Right forelimb (tissue), 1 donor: ENCODE results near the gene CACNA1C.

Source experiments
- DNase-seq: peaks from one replicate; pipeline ENCODE4 v3.0.0-alpha.2; 2018

CACNA1C gene

DNA sequence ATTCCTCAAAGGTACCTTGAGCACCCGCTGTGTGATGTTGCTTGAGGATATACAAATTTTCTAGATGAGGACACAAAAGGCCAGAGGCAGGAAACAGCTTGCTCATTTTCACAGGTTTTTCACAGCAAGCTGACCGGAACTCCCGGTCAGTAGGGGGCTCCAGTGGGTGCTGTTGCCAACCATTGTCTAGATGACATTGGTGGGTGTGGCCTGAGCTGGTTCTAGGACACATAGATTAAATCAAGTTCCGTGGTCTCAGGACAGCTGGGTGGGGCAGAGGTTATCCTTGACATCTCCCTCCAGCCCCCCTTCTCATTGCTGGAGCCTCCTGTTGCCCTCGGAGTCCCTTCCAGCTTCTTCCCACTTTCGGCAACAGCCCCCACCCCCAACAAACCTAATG is 588.4 kb downstream of the CACNA1C start:
- peak; percentile 43 for DNase-seq

DNA sequence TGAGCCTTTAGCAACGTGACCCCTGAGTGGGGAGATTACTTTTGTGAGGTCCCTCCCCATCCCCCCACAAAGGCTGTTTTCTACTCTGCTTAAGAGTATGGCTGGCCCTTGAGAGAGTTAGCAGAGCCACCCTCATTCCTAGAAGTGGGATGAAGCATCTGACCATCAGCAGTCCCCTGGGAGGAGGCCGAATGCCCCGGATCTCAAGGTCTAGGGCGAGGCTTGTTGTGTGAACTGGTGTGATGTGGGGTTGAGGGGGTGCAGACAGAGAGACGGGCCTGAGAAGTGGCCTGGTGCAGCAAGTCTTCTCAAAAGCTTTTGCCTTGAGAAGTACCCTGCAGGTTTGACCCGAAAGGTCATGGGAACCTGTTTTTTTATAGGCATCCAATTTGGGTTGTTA is 589.0 kb downstream of the CACNA1C start:
- DNase-seq: peak; percentile 13

GRCh38 chr12:2642176-2642892 is 589.5 kb downstream of the CACNA1C start:
- no peak for DNase-seq

- DNase-seq: no peak
These were observed 590.2 kb downstream of the CACNA1C start for GRCh38 chr12:2642896-2643425.

GRCh38 chr12:2643576-2644135 is 590.9 kb downstream of the CACNA1C start:
- DNase-seq: no peak

- no peak for DNase-seq
These were observed 592.1 kb downstream of the CACNA1C start for GRCh38 chr12:2644683-2645405.

DNA sequence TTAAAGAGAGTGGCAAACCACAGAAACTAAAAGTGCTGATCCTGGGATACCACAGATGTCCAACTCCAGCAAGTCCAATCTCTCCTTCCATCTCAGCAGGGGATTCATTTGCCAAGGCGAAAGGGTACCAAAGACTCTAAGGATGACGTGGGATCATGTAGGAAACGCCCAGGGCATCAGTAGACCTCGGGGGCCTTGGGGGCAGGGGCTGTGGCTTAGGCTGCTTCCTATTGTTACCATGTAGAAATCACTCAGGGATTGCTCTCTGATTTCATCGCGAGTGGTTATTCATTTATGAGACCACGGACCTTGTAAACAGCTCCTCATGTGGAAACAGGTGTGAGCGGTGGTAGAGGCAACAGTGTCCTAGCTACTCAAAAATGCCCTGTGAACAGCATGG is 592.7 kb downstream of the CACNA1C start:
- DNase-seq: no peak

DNA sequence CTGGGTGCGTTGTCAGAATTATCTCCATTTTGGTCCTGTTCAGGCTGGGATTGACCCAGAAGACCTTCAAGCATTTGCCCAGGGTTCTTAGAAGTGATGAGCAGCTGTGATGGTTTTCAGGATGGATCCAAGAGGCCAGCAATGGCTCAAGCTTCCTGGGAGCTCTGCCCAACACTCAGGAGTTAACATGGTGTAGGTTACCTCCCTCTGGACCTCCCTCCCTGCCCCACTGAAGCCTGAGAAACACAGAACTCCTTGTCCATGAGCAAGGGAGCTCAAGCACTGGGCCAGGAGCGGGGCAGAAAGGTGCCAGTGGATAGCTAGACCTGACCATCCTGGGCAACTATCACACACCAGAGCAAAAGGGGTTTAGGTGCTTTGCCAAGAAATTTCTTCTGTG is 593.6 kb downstream of the CACNA1C start:
- no peak for DNase-seq

- no peak for DNase-seq
These were observed 594.4 kb downstream of the CACNA1C start for GRCh38 chr12:2647186-2647585.

DNA sequence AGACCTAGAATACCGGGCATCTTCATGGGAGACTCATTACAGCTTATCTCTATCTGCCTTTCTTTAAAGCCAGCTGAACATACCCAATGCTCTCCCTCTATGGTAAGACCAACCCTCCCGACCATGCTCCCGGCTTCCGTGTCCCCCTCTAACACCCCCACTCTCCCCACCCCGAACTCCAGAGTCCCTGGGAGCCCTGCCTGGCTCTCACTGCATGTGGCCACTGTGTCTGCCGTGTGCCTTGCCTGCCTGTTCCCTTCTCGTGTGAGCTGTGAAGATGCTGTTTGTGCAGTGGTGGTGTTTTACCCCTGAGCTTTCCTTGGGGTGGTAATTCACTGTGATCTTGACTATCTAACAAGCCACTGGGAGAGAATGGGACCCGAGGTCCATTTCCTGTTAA is 595.6 kb downstream of the CACNA1C start:
- DNase-seq: no peak

- DNase-seq: peak; percentile 29
These were observed 596.6 kb downstream of the CACNA1C start for GRCh38 chr12:2649201-2650030.

DNA sequence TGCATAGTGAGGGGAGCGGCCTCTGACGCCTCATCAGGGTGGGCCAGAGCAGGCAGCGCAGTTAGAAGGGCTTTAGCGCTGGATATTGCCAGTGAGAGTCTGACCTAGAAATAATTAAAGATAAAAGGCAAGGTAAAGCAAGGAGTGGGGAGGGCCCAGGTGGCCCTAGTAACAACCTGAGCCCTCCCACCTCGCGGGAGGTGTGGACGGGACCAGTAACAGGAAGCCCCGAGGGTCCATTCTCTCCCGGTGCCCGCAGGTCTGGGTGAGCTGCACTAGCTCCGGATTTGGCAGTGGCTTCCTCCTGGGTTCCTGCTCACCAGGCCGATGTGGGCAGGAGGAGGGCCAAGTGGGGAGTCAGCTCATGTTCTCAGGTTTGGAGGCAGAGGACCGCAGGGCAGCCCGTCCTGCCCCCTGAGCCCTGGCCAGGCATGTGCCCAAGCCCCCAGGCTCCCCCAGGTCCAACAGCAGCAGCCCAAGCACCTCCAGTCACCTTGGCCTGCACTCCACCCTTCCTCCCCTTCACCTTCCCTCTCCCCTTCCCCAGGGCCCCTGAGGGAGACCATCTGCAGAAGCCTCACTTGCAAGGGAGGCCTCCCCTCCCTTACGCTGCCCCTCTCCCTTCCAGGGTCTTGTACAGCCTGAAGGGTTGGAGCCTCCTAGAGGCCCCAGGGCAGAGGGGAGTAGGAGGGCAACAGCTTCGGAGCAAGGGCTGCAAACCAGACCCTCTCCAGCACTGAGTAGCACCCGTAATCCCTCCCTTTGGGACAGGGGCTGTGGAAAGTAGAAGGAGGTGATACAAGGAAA is 597.7 kb downstream of the CACNA1C start:
- DNase-seq: no peak

- DNase-seq: no peak
These were observed 598.5 kb downstream of the CACNA1C start for GRCh38 chr12:2651068-2651965.

GRCh38 chr12:2652011-2652400 is 599.2 kb downstream of the CACNA1C start:
- no peak for DNase-seq

DNA sequence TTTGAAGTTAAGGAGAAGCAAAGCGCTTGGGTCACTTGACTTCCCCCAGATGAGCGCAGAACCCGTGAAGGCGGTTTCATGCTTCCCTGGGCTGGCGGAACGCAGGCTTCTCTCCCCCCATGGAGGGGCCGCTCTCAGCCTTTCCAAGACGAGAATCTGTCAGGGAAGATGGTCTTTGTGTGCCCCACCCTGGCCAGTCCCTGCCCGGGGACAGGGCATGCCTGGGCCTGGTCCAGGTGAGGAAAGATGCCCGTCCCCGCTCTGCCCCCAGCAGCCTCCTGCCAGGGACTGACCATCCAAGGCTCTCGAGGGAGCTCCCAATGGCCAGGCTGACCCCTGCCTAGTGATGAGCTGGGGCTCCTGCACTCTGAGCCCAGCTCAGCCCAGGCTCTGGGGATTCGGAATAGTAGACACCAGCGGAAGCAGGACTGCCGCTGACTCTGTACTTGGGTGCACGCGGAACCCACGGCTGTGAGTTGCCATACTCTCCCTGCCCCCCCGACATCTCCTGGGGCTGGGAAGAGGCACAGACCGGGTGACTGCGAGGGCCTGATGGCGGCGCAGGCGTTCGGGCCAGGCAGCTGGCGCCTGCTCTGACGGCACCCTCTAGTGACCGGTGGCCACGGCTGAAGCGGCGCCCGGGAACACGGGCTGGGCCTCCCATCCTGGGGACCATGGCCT is 599.8 kb downstream of the CACNA1C start:
- DNase-seq: no peak

- no peak for DNase-seq
These were observed 600.7 kb downstream of the CACNA1C start for GRCh38 chr12:2653461-2653965.

DNA sequence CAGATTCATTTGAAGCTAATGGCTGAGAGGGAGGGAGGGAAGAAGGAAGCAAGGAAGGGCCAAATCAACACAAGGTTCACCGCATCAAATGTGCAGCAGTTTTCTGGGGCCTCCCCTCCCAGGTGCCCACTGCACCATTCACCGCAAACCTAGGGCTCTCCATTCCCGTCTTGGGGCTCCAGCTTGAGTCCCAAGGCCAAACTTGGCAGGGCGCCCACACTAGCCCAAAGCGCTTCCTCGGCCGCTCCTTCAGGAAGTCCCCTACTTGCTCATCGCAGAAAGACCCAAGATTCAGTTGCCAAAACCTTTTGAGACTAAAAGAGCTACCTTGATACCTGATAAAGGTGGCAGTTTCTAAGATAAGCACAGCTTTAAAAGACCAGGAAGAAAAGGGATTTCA is 601.5 kb downstream of the CACNA1C start:
- no peak for DNase-seq

DNA sequence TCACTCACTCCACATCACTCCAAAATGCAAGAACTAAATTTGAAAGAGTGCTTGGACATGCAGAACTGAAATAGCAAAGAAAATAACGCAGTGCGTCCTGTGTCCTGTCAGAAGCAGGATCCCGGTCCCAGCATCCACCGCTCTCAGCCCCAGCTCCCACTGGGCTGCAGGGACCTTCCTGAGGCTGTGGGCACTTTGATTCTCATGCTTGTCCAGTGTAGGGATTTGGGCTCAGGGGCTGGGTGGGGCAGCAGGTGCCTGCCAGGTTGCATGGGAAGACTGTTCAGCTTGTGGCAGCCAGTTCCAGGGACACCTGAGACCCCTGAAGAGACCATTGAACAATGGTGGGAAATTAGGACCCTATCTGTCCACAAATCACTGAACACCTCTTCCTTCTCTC is 602.0 kb downstream of the CACNA1C start:
- no peak for DNase-seq

- no peak for DNase-seq
These were observed 609.7 kb downstream of the CACNA1C start for GRCh38 chr12:2662524-2662923.
